KMS-11 (cell line): Measurements from ENCODE around the gene MND1.
A peak's percentile ranks its signal among the peaks of the same experiment; 100 is the strongest.

ENCODE experiments used
- H2AFZ ChIP-seq: fragments of 200-600 bp; sonication (generic); 2 replicates; pipeline ENCODE4 v1.6.1; 2016; ENCODE audit warnings: antibody characterized with exemption, mixed run types, low read depth
- H3K27ac ChIP-seq: fragments of 200-600 bp; sonication (generic); 2 replicates; pipeline ENCODE4 v1.6.1; 2016; ENCODE audit warnings: mild to moderate bottlenecking, mixed run types
- H3K27me3 ChIP-seq: fragments of 200-600 bp; sonication (generic); 2 replicates; pipeline ENCODE4 v1.6.1; 2017; ENCODE audit warnings: mild to moderate bottlenecking, low read depth, mixed run types, moderate library complexity; ENCODE audit not compliant: insufficient read depth
- H3K36me3 ChIP-seq: fragments of 200-600 bp; sonication (generic); 2 replicates; pipeline ENCODE4 v1.6.1; 2017; ENCODE audit warnings: mild to moderate bottlenecking, mixed run types; ENCODE audit not compliant: insufficient read depth
- H3K4me1 ChIP-seq: fragments of 200-600 bp; sonication (generic); 2 replicates; pipeline ENCODE4 v1.6.1; 2016; ENCODE audit warnings: mild to moderate bottlenecking, low read depth, mixed run types; ENCODE audit not compliant: poor library complexity, severe bottlenecking
- H3K4me2 ChIP-seq: fragments of 200-600 bp; sonication (generic); 2 replicates; pipeline ENCODE4 v1.7.0; 2016; ENCODE audit warnings: mild to moderate bottlenecking, mixed run types
- H3K4me3 ChIP-seq: fragments of 200-600 bp; sonication (generic); IDR thresholded peaks from 2 replicates; pipeline ENCODE4 v1.6.1; 2017; ENCODE audit warnings: low read depth, low read length, mixed read lengths; ENCODE audit not compliant: insufficient read depth
- H3K79me2 ChIP-seq: fragments of 200-600 bp; sonication (generic); 2 replicates; pipeline ENCODE4 v1.6.1; 2016; ENCODE audit warnings: low read depth, mixed run types; ENCODE audit not compliant: insufficient read depth
- H3K9ac ChIP-seq: fragments of 200-600 bp; sonication (generic); 2 replicates; pipeline ENCODE4 v1.6.1; 2016; ENCODE audit warnings: mild to moderate bottlenecking, mixed run types
- H4K20me1 ChIP-seq: fragments of 200-600 bp; sonication (generic); 2 replicates; pipeline ENCODE4 v1.6.1; 2016; ENCODE audit warnings: mild to moderate bottlenecking, mixed run types; ENCODE audit not compliant: insufficient read depth
- CTCF ChIP-seq: fragments of 200-600 bp; sonication (generic); conservative IDR thresholded peaks from 2 replicates; pipeline ENCODE4 v1.6.1; 2017; ENCODE audit warnings: low read depth, mild to moderate bottlenecking, antibody characterized with exemption, low read length, moderate library complexity, mixed read lengths

Gene MND1

GRCh38 chr4:153439831-153440230, 95.3 kb downstream of the MND1 start:
- no peak overlapping the region; the same call in 1 of the 2 replicates for H3K27ac ChIP-seq

GRCh38 chr4:153440475-153440874, 96.0 kb downstream of the MND1 start:
- H3K9ac ChIP-seq, result no peak overlapping the region
- no peak overlapping the region for H3K4me3 ChIP-seq
- no peaks in the 10 kb centered on the region for H3K36me3 ChIP-seq
- H3K27ac ChIP-seq, result no peak overlapping the region
- TF ChIP-seq CTCF, result no peak
- no peaks in the 10 kb centered on the region for H3K79me2 ChIP-seq
- H3K4me1 ChIP-seq, result peaks cover 49% of the 10 kb centered on the region
- no peak overlapping the region for H2AFZ ChIP-seq
- H3K27me3 ChIP-seq, result no peaks in the 10 kb centered on the region; the same call in 1 of the 2 replicates
- no peak overlapping the region; the same call in 1 of the 2 replicates for H3K4me2 ChIP-seq
- H4K20me1 ChIP-seq, result no peaks in the 10 kb centered on the region

More at GRCh38 chr4:153439831-153440230, 95.3 kb downstream of the MND1 start:
- no peak for TF ChIP-seq CTCF
- Histone ChIP-seq H3K4me1 (peaks cover 49% of the 10 kb centered on the region), H3K4me3 (no peak overlapping the region), H3K27me3 (no peaks in the 10 kb centered on the region; the same call in 1 of the 2 replicates), H2AFZ (no peak overlapping the region), H3K4me2 (peak overlapping the region; percentile 95; the same call in 1 of the 2 replicates), H3K36me3 (no peaks in the 10 kb centered on the region), H3K9ac (no peak overlapping the region; the same call in 1 of the 2 replicates), H4K20me1 (no peaks in the 10 kb centered on the region), H3K79me2 (no peaks in the 10 kb centered on the region)

GRCh38 chr4:153447175-153447905, 102.9 kb downstream of the MND1 start:
- H3K36me3 ChIP-seq, result no peaks in the 10 kb centered on the region
- H3K4me1 ChIP-seq, result peaks cover 22% of the 10 kb centered on the region
- no peak overlapping the region for H3K27ac ChIP-seq
- no peaks in the 10 kb centered on the region for H3K79me2 ChIP-seq
- H2AFZ ChIP-seq, result no peak overlapping the region
- no peak overlapping the region for H3K4me3 ChIP-seq
- no peaks in the 10 kb centered on the region for H3K27me3 ChIP-seq
- H3K9ac ChIP-seq, result no peak overlapping the region
- TF ChIP-seq CTCF, result no peak
- no peaks in the 10 kb centered on the region for H4K20me1 ChIP-seq
- H3K4me2 ChIP-seq, result no peak overlapping the region

GRCh38 chr4:153448003-153448731, 103.7 kb downstream of the MND1 start:
- TF ChIP-seq CTCF, result no peak
- no peaks in the 10 kb centered on the region for H4K20me1 ChIP-seq
- H3K4me3 ChIP-seq, result no peak overlapping the region
- no peak overlapping the region for H3K27ac ChIP-seq
- no peaks in the 10 kb centered on the region for H3K36me3 ChIP-seq
- peaks cover 14% of the 10 kb centered on the region for H3K4me1 ChIP-seq
- no peak overlapping the region for H3K4me2 ChIP-seq
- no peak overlapping the region for H2AFZ ChIP-seq
- no peaks in the 10 kb centered on the region for H3K27me3 ChIP-seq
- H3K9ac ChIP-seq, result no peak overlapping the region
- no peaks in the 10 kb centered on the region for H3K79me2 ChIP-seq
